ENCODE results near the gene ANAPC2. TPM values are rescaled to one million over a fixed set of nuclear protein-coding genes. Genes with fewer than 3 reads are reported as not detected.

Gene ANAPC2
- total and polyA plus RNA-seq, 2 of the 4 experiments (the other 2 are of a cell fraction), result 9.3 to 29.5 TPM

DNA sequence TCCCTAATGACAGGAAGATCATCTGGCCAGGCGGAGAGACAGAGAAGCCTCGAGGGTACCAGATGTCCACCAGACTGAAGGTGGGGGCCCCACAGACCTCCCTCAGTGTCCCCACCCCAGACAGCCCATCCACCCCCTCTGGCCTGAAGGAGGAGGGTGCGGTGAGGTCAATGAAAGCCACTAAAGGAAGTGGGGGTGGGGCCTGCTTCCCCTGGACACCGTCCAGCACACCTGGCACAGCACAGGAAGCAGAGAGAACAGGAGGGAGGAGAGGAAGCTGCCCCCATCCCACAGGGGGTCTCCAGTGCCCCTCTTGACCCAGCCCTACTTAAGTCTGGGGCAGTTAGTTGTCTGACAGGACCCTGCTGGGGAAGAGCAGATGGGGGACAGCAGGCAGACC, 29.7 kb downstream of the ANAPC2 start:
- Histone ChIP-seq H2BK5ac (ENCODE audit: low read depth, low read length, poor library complexity, severe bottlenecking) (no peak overlapping the region), H3K9me3 (ENCODE audit: control insufficient read depth, insufficient read depth, low read length) (no peaks in the 10 kb centered on the region), H2BK20ac (ENCODE audit: low read depth, low read length) (no peak overlapping the region), H2AK9ac (replicated peaks; ENCODE audit: low read depth, low read length, poor library complexity) (no peak overlapping the region), H4K8ac (ENCODE audit: low read depth in 2 of 2, low read length in 2 of 2) (no peak overlapping the region), H3K27ac (ENCODE audit: insufficient read depth, low read length) (no peak overlapping the region), H2AK5ac (ENCODE audit: low read depth, low read length) (no peak overlapping the region), H3K27me3 (ENCODE audit: control insufficient read depth, insufficient read depth, low read length) (peaks cover 67% of the 10 kb centered on the region), H3K4ac (ENCODE audit: low read depth, low read length) (no peak overlapping the region), H3K23ac (ENCODE audit: low read depth, low read length) (no peak overlapping the region), H4K20me1 (ENCODE audit: insufficient read depth, low read length) (0 out of 2 replicates have a peak, but pooled peaks cover 5% of the 10 kb centered on the region), H3K9me1 (ENCODE audit: insufficient read depth, low read length) (no peaks in the 10 kb centered on the region), H3K4me2 (ENCODE audit: low read depth, low read length) (no peak overlapping the region), H3K4me1 (ENCODE audit: control insufficient read depth, insufficient read depth, low read length) (peaks cover 2% of the 10 kb centered on the region; the same call in 1 of the 2 replicates), H2BK15ac (ENCODE audit: low read depth, low read length) (no peak overlapping the region), H3K79me1 (ENCODE audit: low read depth in 1 of 2, low read length in 2 of 2) (no peaks in the 10 kb centered on the region), H3K18ac (ENCODE audit: low read depth, low read length) (no peak overlapping the region), H4K5ac (ENCODE audit: low read depth, low read length) (no peak overlapping the region), H2AFZ (replicated peaks; ENCODE audit: low read length, poor library complexity) (no peak overlapping the region), H3K36me3 (ENCODE audit: control insufficient read depth, insufficient read depth, low read length) (no peaks in the 10 kb centered on the region), H2BK120ac (ENCODE audit: low read depth, low read length) (no peak overlapping the region), H3K14ac (replicated peaks; ENCODE audit: low read depth, low read length) (no peak overlapping the region), H3K4me3 (ENCODE audit: insufficient read depth, low read depth, low read length) (no peak overlapping the region), H4K91ac (ENCODE audit: insufficient read depth, low read depth, low read length) (no peak overlapping the region), H3K56ac (ENCODE audit: extremely low read depth, insufficient read depth, low read length) (no peak overlapping the region), H3K9ac (ENCODE audit: low read depth, low read length) (no peak overlapping the region)
- WGBS, 2 experiments (ENCODE audit: extremely low coverage in 2 of 2, insufficient read length in 1 of 2), result no CpG with 5 or more reads among the region's 4 CpGs
- in situ Hi-C loops (cut with MboI; ENCODE audit: low sequenced_read_pairs), result no loop called here
- BruUV-seq (replicated peaks), result no TSS peak
- ATAC-seq (ENCODE audit: low read depth), result no peak
- ChIA-PET POLR2A (ENCODE audit: unreplicated experiment) (no interaction called here), CTCF (no interaction called here)
- TF ChIP-seq SMC3 (IDR thresholded peaks at IDR 0.05; ENCODE audit: low read depth, low read length), result no peak
- no peak for TF ChIP-seq MAFK (IDR thresholded peaks at IDR 0.05; ENCODE audit: low read depth, low read length)
- no peak for TF ChIP-seq RAD21 (IDR thresholded peaks at IDR 0.05; ENCODE audit: low read length)
- TF ChIP-seq RCOR1 (IDR thresholded peaks at IDR 0.05; ENCODE audit: insufficient replicate concordance, low read length), result no peak
- TF ChIP-seq NFE2L2 (IDR thresholded peaks at IDR 0.05; ENCODE audit: low read depth, low read length), result no peak
- TF ChIP-seq, protein P1, sequence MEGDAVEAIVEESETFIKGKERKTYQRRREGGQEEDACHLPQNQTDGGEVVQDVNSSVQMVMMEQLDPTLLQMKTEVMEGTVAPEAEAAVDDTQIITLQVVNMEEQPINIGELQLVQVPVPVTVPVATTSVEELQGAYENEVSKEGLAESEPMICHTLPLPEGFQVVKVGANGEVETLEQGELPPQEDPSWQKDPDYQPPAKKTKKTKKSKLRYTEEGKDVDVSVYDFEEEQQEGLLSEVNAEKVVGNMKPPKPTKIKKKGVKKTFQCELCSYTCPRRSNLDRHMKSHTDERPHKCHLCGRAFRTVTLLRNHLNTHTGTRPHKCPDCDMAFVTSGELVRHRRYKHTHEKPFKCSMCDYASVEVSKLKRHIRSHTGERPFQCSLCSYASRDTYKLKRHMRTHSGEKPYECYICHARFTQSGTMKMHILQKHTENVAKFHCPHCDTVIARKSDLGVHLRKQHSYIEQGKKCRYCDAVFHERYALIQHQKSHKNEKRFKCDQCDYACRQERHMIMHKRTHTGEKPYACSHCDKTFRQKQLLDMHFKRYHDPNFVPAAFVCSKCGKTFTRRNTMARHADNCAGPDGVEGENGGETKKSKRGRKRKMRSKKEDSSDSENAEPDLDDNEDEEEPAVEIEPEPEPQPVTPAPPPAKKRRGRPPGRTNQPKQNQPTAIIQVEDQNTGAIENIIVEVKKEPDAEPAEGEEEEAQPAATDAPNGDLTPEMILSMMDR (conservative IDR thresholded peaks at IDR 0.05; ENCODE audit: low read depth, low read length), result no peak
- no peak for TF ChIP-seq CHD1 (IDR thresholded peaks at IDR 0.05; ENCODE audit: low read depth, low read length)
- no peak for TF ChIP-seq MAZ (IDR thresholded peaks at IDR 0.05; ENCODE audit: borderline replicate concordance, low read depth, low read length)
- no peak for TF ChIP-seq BHLHE40 (IDR thresholded peaks at IDR 0.05; ENCODE audit: low read depth, low read length)
- no peak for TF ChIP-seq FOS (IDR thresholded peaks at IDR 0.05; ENCODE audit: low read depth, low read length)
- no peak for DNase-seq
- dilution Hi-C loops (cut with HindIII; ENCODE audit: low sequenced_read_pairs, unreplicated experiment), result no loop called here
- intact Hi-C loops (cut with micrococcal nuclease), result no loop called here
